Vagina (tissue), 2 donors: Measurements from ENCODE around the gene RFLNA.

Experiments used
- POLR2A ChIP-seq, 2 donors: fragments of 450-650 bp; IDR thresholded peaks; one replicate each; pipeline ENCODE4 v1.6.1; 2017; ENCODE audit warnings: antibody characterized with exemption in 2 of 2, mild to moderate bottlenecking in 2 of 2, moderate library complexity in 2 of 2
- TF ChIP-seq, protein P1 (sequence below), 3 experiments: fragments of 450-650 bp in 2 of 3; fragments of 200-600 bp in 1 of 3; sonication (generic) in 1 of 3; IDR thresholded peaks; one replicate each; pipeline ENCODE4 v1.5.1; 2017 to 2019; ENCODE audit warnings: antibody characterized with exemption in 3 of 3, mild to moderate bottlenecking in 2 of 3, moderate library complexity in 2 of 3

DNA sequence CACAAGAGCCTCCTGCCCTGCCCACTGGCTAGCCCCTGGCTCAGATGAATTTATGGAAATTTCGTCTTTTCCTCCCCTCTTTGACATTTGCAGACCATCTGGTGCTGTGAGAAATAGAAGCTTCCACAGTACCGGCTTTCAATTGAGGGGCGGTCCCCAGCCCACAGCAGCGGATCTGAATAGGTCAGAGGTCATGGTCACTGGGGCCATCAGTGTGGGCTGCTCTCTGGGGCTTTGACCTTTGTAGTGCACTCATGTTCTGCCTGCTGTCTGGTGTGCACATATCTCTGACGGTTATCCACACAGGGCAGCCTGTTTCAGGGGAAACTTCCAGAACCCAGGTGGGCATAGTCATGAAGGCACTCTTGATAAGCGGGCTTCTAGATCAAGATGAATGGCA, 2.5 kb upstream of the RFLNA start:
- no peak for TF ChIP-seq POLR2A (IDR thresholded peaks at IDR 0.05)
- TF ChIP-seq, protein P1, sequence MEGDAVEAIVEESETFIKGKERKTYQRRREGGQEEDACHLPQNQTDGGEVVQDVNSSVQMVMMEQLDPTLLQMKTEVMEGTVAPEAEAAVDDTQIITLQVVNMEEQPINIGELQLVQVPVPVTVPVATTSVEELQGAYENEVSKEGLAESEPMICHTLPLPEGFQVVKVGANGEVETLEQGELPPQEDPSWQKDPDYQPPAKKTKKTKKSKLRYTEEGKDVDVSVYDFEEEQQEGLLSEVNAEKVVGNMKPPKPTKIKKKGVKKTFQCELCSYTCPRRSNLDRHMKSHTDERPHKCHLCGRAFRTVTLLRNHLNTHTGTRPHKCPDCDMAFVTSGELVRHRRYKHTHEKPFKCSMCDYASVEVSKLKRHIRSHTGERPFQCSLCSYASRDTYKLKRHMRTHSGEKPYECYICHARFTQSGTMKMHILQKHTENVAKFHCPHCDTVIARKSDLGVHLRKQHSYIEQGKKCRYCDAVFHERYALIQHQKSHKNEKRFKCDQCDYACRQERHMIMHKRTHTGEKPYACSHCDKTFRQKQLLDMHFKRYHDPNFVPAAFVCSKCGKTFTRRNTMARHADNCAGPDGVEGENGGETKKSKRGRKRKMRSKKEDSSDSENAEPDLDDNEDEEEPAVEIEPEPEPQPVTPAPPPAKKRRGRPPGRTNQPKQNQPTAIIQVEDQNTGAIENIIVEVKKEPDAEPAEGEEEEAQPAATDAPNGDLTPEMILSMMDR (IDR thresholded peaks at IDR 0.05): no peak
